HG02571 (cell line): ENCODE measurements around the gene NMNAT2.
"Not testable (repeated sequence)": the region's sequence is repeated elsewhere in the genome, so short reads cannot be mapped to it uniquely, and the experiment has no call there.

Experiments used
- ATAC-seq: cut with Tn5 transposase; IDR thresholded peaks from one replicate; pipeline ENCODE4 v1.9.1; 2021; ENCODE audit warnings: mild to moderate bottlenecking, moderate library complexity; ENCODE audit not compliant: unreplicated experiment

Gene NMNAT2

GRCh38 chr1:183241471-183241870 lies 176.7 kb downstream of the NMNAT2 start:
- ATAC-seq = no peak

DNA sequence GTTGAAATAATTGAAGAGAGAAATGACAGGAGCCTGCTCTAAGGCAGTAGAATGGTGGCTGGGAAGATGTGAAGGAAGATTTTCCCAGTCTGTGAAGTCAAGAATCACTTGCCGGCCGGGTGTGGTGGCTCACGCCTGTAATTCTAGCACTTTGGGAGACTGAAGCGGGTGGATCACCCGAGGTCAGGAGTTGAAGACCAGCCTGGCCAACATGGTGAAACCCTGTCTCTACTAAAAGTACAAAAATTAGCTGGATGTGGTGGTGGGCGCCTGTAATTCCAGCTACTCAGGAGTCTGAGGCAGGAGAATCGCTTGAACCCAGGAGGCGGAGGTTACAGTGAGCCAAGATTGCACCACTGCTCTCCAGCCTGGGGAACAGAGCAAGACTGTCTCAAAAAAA lies 177.3 kb downstream of the NMNAT2 start:
- not testable (repeated sequence) for ATAC-seq

GRCh38 chr1:183240526-183240825 lies 177.7 kb downstream of the NMNAT2 start:
- no peak for ATAC-seq

DNA sequence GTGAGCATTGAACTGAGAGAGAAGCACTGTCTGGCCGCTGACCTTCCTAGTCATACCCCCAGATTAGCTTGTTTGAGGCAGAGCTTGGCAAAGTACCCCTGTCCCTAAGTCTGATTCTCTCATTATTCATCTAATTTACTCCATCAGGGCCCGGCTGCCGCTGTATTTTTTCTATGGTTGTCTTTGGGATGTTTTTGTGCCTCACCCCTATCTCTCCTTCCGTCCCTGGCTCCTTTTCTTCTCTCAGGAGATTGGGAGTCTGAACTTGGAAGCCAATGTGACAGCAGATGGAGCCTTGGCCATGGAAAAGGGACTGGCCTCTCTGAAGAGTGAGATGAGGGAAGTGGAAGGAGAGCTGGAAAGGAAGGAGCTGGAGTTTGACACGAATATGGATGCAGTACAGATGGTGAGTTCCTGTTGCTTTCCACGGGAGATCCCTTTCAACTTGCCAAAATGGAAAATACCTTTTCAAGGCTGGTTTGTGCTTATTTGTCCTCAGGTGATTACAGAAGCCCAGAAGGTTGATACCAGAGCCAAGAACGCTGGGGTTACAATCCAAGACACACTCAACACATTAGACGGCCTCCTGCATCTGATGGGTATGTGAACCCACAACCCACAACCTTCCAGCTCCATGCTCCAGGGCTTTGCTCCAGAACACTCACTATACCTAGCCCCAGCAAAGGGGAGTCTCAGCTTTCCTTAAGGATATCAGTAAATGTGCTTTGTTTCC lies 178.2 kb downstream of the NMNAT2 start:
- ATAC-seq = no peak

- ATAC-seq = no peak
These were observed 178.9 kb downstream of the NMNAT2 start for GRCh38 chr1:183239220-183239742.

DNA sequence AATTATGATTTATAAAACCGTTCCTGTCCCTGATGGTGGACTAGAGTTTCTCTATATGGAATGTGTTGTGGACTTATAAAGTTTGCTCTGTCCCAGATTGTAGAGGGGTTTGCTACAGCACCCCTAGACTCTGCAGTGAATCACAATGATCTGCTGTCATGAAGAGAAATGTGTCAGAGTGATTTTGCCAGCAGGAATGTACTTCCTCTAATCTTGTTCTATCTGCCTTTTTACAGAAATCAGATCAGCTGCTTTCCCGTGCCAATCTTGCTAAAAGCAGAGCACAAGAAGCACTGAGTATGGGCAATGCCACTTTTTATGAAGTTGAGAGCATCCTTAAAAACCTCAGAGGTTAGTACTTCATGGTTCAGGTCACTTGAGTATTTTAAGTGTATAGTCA lies 180.1 kb downstream of the NMNAT2 start:
- no peak for ATAC-seq

- no peak for ATAC-seq
These were observed 181.1 kb downstream of the NMNAT2 start for GRCh38 chr1:183237046-183237445.

DNA sequence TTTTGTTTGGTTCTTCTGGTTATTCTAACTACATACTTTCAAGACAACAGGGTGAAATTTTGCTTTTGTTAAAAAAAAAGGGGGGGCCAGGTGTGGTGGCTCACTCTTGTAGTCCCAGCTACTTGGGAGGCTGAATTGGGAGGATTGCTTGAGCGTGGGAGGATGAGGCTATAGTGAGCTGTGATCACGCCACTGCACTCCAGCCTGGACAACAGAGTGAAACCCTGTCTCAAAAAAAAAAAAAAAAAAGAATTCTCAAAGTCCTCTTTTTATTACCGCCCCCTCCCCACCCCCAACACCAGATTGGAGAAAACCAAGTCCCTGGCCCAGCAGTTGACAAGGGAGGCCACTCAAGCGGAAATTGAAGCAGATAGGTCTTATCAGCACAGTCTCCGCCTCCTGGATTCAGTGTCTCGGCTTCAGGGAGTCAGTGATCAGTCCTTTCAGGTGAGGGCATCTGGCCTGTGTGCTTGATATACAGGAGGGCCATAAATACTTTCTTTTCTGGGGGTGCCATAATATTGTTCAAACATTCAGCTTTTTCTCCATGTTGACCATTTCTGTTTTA lies 181.9 kb downstream of the NMNAT2 start:
- no peak for ATAC-seq

DNA sequence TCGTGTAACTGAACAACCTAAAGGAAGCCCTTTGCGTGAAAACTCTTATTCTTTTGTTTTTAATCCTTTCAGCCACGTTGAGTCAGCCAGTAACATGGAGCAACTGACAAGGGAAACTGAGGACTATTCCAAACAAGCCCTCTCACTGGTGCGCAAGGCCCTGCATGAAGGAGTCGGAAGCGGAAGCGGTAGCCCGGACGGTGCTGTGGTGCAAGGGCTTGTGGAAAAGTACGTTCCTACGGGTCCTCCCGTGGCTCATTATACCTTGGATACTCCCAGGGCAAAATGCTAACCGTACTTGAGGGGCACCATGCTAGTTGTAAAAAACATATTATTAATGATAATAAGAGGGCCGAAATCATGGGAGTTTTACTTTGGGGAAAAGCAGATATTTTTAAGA lies 182.7 kb downstream of the NMNAT2 start:
- ATAC-seq = no peak

DNA sequence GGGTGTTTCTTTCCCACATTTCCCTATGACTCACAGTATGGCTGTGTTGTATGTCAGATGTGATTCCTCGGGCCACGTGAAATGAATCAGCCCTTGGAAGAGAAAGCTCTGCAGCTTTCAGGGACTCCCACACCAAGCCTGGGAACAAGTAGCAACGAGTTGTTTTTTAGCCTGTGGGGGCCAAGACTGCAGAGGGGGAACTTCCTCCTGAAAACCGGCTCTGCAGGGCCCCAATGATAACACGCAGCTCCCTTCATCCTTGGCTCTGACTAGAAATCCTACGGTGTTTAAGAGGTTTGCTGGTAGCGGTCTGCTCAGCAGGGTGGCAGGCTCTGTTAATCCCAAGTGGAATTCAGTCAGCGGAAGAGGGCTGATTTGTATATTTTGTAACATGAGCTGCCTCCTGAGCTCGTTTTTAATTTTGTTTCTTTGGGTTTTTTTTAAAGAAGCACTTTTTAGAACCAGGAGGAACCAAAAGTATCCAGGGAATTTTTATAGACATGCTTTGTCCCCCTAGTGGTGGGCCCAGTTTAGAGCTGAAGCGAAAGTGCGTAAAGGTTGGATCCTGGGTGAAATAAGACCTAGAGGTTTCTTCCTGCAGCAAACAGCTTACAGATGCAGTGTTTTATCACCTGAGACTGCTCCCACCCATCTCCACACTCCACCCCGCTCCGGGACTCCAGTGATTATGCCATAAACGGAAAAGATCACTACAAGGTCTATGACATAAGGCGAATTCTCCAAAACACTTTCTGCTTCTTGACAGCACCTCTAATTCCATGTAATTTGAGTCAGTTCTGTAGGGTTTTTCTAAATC lies 183.3 kb downstream of the NMNAT2 start:
- ATAC-seq = no peak

DNA sequence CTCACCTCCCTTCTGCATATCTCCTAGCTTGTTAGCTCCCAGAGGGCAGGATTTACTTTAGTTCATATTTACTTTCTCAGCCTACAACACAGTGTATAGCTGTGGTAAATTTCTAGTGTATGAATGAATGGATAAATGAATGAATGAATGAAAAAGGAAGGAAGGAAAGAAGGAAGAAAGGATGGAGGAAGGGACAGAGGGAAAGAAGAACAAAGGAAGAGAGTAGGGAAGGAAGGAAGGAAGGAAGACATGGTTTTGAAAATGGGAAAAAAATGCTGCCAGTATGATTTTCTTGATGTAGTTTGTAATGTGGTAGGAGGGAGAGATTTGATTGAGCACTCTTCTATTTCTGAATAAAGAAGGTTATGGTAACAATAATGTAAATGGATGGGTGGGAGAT lies 185.1 kb downstream of the NMNAT2 start:
- ATAC-seq = no peak

GRCh38 chr1:183231545-183231944 lies 186.6 kb downstream of the NMNAT2 start:
- no peak for ATAC-seq

- no peak for ATAC-seq
These were observed 187.8 kb downstream of the NMNAT2 start for GRCh38 chr1:183230413-183230812.

DNA sequence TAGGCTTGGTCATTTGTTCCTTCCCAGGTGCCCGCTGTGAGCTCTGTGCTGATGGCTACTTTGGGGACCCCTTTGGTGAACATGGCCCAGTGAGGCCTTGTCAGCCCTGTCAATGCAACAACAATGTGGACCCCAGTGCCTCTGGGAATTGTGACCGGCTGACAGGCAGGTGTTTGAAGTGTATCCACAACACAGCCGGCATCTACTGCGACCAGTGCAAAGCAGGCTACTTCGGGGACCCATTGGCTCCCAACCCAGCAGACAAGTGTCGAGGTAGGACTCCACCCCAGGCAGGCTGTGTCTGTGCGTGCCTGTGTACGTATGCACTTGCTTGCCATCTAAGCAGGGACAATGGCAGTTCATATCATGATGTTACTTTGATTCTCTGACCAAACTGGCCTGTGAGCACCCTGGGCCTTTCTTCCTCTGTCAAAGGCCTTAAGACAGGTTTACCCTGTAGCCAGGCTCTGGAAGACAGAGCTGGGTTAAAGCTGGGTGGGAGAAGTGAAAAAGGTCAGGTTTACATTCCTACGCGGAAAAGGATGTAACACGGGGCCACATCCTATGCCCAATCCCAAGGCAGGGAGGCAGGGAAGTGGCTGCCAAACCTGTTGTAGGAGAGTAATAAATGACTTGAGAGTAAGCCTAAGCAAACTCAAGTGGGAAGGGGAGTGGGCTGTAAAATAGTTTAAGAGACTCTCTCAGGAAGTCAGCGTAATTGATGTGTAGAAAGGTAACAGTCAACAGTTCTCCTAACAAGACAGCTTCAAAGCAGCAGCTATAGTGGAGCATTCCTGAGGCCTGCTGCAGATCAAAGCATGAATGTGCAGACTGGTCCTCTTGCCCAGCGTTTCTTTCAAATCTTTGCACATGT lies 189.6 kb downstream of the NMNAT2 start:
- ATAC-seq = no peak

DNA sequence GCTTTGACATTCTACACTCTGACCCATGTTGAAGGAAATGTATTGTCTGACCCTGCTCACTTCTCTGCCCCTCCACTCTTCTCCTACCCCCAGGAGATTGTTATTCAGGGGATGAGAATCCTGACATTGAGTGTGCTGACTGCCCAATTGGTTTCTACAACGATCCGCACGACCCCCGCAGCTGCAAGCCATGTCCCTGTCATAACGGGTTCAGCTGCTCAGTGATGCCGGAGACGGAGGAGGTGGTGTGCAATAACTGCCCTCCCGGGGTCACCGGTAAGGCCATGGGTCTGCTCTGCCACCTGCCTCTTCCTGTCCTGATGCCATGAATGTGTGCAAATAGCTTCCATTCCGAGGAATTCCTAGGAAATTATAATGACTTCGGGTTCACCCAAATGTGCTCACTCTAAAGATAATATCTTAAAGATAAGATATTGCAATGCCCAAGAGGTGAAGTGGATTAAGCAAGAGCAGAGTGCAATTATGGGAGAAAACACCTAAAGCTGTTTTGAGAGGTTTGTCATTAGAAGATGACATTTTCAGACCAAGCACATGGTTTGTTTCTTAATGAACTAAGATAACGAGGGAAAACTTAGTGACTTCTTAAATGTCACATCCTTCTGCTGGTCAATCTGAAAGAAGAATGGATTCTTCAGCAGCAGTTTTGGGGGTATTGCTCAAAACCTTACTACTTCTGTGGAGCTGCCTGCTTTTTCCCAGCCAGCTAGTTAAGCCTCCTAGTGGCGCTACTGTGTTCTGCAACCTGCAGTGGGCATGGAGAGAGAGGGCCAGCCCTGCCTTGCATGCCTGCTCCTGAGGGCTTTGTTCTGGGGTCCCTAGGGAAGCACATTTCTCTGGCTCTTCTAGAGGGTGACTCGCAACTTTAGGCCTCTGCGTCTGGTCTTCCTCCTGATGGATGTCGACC lies 190.5 kb downstream of the NMNAT2 start:
- no peak for ATAC-seq

- ATAC-seq = no peak
These were observed 191.2 kb downstream of the NMNAT2 start for GRCh38 chr1:183226963-183227362.

DNA sequence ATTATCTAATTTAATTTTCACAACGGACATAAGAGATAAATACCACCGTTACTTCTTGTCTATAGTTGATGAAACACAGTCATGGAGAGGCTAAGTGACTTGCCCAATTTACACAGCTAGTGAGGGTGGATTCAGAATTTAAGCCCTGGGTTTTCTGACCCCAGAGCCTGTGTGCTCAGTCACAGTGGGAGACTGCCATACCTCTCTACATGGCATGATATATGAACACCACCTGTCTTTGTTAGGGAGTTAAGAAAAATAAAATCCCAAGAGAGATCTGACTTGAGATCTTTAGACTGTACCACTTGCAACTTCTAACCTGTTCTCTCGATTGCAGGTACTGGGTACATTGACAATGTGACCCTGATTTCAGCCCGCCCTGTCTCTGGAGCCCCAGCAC lies 191.8 kb downstream of the NMNAT2 start:
- no peak for ATAC-seq

GRCh38 chr1:183223467-183223866 lies 194.7 kb downstream of the NMNAT2 start:
- ATAC-seq = no peak

DNA sequence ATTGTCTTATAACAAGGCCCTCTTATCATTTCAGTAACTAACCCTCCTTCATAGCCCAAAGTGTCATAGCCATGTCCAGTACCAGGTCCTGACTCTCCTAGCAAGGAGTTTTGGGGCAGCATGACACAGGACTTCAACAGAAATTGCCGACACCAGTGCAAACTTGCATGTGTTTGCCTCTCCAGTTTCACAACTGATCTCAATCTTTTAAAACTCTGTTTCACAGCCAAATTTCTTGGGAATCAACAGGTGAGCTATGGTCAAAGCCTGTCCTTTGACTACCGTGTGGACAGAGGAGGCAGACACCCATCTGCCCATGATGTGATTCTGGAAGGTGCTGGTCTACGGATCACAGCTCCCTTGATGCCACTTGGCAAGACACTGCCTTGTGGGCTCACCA lies 195.3 kb downstream of the NMNAT2 start:
- ATAC-seq = no peak

DNA sequence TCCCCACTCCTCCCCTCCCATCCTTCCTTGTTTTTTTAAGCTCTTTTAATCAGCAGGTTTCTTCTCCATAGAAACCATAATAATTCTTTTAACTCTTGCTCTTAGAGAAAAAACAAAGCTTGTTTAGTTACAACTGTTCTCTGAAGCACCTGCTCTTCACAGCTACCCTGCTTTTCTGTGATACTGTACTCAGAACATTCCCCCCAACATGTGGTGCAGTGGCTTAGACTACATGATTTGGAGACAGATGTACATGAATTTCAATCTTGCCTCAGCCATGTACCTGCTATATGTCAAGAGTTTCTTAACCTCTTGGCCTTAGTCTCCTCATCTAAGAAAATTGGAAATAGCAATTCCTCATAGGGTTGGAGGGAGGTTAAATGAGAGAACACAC lies 198.6 kb downstream of the NMNAT2 start:
- ATAC-seq = no peak
